Measurements from ENCODE around the gene BCL2L2. TPM values are rescaled to one million over a fixed set of nuclear protein-coding genes. Genes with fewer than 3 reads are reported as not detected.
"Not testable (repeated sequence)": the region's sequence is repeated elsewhere in the genome, so short reads cannot be mapped to it uniquely, and the experiment has no call there.

The BCL2L2 gene
- total RNA-seq, 1 donor from 2014 or later: 4.1 TPM

DNA sequence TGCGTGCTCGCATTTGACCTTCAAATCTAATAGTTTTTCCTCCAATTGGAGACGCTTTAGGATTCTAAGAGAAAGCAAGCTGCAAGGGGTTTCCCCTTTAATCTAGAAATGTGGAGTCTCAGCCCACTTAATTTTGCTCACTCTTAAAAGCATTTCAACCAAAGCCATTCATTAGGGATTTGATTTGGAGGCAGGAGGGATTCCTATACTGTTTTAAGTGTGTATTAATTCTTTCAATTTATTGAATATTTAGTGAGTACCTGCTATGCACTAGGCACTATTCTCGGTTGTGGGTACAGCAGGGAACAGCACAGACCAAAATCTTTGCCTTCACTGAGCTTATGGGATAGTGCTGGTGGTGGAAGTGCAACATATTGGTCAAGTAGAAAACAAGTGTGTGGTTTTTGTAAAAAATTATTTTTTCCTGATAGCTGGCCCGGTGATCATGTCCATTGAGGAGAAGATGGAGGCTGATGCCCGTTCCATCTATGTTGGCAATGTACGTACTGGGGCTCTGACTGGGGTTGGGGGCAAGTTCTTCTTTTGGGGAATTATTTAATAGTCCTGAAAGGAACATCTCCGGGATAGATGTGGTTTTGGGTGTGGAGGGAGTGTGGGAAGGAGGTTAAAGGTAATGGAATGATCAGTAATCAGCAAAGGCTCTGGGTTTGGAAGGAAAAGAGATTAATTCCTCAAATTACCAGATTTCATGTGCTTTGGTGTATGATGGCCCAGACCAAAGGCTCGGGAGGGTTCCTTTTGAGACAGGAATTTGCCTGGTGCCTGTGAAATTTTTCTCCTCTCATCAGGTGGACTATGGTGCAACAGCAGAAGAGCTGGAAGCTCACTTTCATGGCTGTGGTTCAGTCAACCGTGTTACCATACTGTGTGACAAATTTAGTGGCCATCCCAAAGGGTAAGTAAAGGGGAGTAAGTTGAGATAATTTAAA lies 16.2 kb downstream of the BCL2L2 start:
- Mint-ChIP-seq H3K36me3 (ENCODE audit: low read depth) (peaks cover 43% of the 10 kb centered on the region), H3K27ac (peak overlapping the region; percentile 96), H3K9me3 (peaks cover 5% of the 10 kb centered on the region), H3K4me3 (peak overlapping the region; percentile 97), H3K4me1 (ENCODE audit: low read depth) (peaks cover 30% of the 10 kb centered on the region), H3K27me3 (ENCODE audit: insufficient read depth) (no peaks in the 10 kb centered on the region)
- intact Hi-C loops (cut with micrococcal nuclease): loop anchor here (1.0 to 10.0 kb wide), 5 partner anchors 58 to 1112 kb away; partner anchors contain the start of genes DCAF11, EMC9, NRL and OXA1L
- DNase-seq (ENCODE audit: low spot score): no peak

DNA sequence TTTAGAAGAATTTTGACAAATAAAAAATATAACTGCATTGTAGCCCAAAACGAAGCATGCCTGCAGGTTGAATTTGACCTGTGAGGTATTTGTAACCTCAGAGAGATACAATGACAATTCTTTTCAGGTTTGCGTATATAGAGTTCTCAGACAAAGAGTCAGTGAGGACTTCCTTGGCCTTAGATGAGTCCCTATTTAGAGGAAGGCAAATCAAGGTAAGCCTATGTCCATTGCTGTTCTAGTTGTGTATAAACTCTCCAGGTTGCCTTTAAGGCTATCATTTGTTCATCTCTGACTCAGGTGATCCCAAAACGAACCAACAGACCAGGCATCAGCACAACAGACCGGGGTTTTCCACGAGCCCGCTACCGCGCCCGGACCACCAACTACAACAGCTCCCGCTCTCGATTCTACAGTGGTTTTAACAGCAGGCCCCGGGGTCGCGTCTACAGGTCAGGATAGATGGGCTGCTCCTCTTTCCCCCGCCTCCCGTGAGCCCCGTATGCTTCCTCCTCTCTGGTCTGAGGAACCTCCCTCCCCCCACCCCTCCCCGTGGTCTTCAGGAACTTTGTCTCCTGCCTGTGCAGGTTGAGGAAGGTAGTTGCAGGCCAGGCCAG lies 17.3 kb downstream of the BCL2L2 start:
- H3K27ac Mint-ChIP-seq: no peak overlapping the region
- no peak overlapping the region for H3K4me3 Mint-ChIP-seq
- intact Hi-C loops (cut with micrococcal nuclease): loop anchor here (10.0 kb wide), 4 partner anchors 559 to 1111 kb away; partner anchors contain the start of genes DCAF11, EMC9, NRL and OXA1L
- H3K9me3 Mint-ChIP-seq: peaks cover 5% of the 10 kb centered on the region
- DNase-seq (ENCODE audit: low spot score): no peak
- H3K4me1 Mint-ChIP-seq (ENCODE audit: low read depth): peaks cover 30% of the 10 kb centered on the region
- H3K27me3 Mint-ChIP-seq (ENCODE audit: insufficient read depth): no peaks in the 10 kb centered on the region
- peaks cover 43% of the 10 kb centered on the region for H3K36me3 Mint-ChIP-seq (ENCODE audit: low read depth)

DNA sequence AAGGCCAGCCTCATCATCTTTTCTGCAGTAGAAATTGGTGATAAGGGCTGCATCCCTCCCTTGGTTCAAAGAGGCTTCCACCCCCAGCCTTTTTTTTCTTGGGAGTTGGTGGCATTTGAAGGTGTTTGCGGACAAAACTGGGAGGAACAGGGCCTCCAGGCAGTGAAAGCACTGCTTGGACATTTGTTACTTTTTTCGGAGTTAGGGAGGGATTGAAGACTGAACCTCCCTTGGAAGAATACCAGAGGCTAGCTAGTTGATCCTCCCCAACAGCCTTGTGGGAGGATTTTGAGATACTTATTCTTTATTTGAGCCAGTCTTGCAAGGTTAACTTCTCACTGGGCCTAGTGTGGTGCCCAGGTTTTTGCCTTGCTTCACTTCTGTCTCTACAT lies 17.8 kb downstream of the BCL2L2 start:
- peaks cover 5% of the 10 kb centered on the region for H3K9me3 Mint-ChIP-seq
- H3K4me1 Mint-ChIP-seq (ENCODE audit: low read depth): peaks cover 29% of the 10 kb centered on the region
- no peak overlapping the region for H3K27ac Mint-ChIP-seq
- intact Hi-C loops (cut with micrococcal nuclease): loop anchor here (10.0 kb wide), 4 partner anchors 560 to 1110 kb away; partner anchors contain the start of genes DCAF11, EMC9, NRL and OXA1L
- no peaks in the 10 kb centered on the region for H3K27me3 Mint-ChIP-seq (ENCODE audit: insufficient read depth)
- H3K36me3 Mint-ChIP-seq (ENCODE audit: low read depth): peaks cover 43% of the 10 kb centered on the region
- no peak for DNase-seq (ENCODE audit: low spot score)
- H3K4me3 Mint-ChIP-seq: no peak overlapping the region

DNA sequence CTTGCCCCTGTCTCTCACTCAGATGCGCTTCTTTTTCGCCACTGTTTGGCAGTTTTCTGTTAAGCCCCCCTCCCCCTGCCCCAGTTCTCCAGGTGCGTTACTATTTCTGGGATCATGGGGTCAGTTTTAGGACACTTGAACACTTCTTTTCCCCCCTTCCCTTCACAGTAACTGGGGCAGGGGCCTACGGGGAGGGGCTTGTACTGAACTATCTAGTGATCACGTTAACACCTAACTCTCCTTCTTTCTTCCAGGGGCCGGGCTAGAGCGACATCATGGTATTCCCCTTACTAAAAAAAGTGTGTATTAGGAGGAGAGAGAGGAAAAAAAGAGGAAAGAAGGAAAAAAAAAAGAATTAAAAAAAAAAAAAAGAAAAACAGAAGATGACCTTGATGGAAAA lies 18.4 kb downstream of the BCL2L2 start:
- intact Hi-C loops (cut with micrococcal nuclease): loop anchor here (10.0 kb wide), 4 partner anchors 560 to 1110 kb away; partner anchors contain the start of genes DCAF11, EMC9, NRL and OXA1L
- no peaks in the 10 kb centered on the region for H3K9me3 Mint-ChIP-seq
- no peak for DNase-seq (ENCODE audit: low spot score)
- H3K27me3 Mint-ChIP-seq (ENCODE audit: insufficient read depth): no peaks in the 10 kb centered on the region
- no peak overlapping the region for H3K27ac Mint-ChIP-seq
- peaks cover 24% of the 10 kb centered on the region for H3K4me1 Mint-ChIP-seq (ENCODE audit: low read depth)
- H3K36me3 Mint-ChIP-seq (ENCODE audit: low read depth): peaks cover 38% of the 10 kb centered on the region
- H3K4me3 Mint-ChIP-seq: no peak overlapping the region

DNA sequence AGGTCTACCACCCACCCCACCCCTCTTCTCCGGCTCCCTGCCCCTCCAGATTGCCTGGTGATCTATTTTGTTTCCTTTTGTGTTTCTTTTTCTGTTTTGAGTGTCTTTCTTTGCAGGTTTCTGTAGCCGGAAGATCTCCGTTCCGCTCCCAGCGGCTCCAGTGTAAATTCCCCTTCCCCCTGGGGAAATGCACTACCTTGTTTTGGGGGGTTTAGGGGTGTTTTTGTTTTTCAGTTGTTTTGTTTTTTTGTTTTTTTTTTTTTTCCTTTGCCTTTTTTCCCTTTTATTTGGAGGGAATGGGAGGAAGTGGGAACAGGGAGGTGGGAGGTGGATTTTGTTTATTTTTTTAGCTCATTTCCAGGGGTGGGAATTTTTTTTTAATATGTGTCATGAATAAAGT lies 19.1 kb downstream of the BCL2L2 start:
- DNase-seq (ENCODE audit: low spot score); H3K9me3 Mint-ChIP-seq; H3K4me3 Mint-ChIP-seq; H3K27me3 Mint-ChIP-seq (ENCODE audit: insufficient read depth); H3K27ac Mint-ChIP-seq: not testable (repeated sequence)
- intact Hi-C loops (cut with micrococcal nuclease): loop anchor here (10.0 kb wide), 4 partner anchors 561 to 1109 kb away; partner anchors contain the start of genes DCAF11, EMC9, NRL and OXA1L
- Mint-ChIP-seq H3K4me1 (ENCODE audit: low read depth) (peaks cover 16% of the 10 kb centered on the region), H3K36me3 (ENCODE audit: low read depth) (peaks cover 37% of the 10 kb centered on the region)

DNA sequence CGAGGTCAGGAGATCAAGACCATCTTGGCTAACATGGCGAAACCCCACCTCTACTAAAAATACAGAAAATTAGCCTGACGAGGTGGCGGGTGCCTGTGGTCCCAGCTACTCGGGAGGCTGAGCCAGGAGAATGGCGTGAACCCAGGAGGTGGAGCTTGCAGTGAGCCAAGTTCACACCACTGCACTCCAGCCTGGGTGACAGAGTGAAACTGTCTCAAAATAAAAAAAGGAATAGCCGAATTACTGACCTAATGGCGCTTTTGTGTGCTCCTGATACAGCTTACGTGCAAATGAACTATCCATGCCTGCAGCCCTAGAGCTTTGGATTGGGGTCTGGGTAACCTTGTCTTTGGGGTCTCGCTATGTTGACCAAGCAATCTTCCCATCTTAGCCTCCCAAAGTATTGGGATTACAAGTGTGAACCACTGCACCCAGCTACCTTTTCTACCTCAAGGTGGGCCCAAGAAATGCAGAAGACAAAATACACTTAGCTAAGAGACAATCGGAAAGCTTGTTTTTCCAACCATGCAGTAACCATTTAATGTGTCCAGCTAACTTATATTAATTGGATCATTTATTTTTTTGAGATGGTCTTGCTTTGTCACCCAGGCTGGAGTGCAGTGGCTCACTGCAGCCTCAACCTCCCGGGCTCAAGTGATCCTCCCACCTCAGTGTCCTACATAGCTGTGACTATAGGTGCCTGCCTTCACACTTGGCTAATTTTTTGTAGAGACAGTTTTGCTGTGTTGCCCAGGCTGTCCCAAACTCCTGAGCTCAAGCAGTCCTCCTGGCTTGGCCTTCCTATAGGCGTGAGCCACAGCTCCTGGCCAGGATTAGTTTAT lies 20.1 kb downstream of the BCL2L2 start:
- H3K9me3 Mint-ChIP-seq: no peaks in the 10 kb centered on the region
- intact Hi-C loops (cut with micrococcal nuclease): loop anchor here (10.0 kb wide), 4 partner anchors 562 to 1108 kb away; partner anchors contain the start of genes DCAF11, EMC9, NRL and OXA1L
- no peak overlapping the region for H3K27ac Mint-ChIP-seq
- no peak for DNase-seq (ENCODE audit: low spot score)
- H3K27me3 Mint-ChIP-seq (ENCODE audit: insufficient read depth): no peaks in the 10 kb centered on the region
- H3K36me3 Mint-ChIP-seq (ENCODE audit: low read depth): peaks cover 37% of the 10 kb centered on the region
- peaks cover 14% of the 10 kb centered on the region for H3K4me1 Mint-ChIP-seq (ENCODE audit: low read depth)
- no peak overlapping the region for H3K4me3 Mint-ChIP-seq

DNA sequence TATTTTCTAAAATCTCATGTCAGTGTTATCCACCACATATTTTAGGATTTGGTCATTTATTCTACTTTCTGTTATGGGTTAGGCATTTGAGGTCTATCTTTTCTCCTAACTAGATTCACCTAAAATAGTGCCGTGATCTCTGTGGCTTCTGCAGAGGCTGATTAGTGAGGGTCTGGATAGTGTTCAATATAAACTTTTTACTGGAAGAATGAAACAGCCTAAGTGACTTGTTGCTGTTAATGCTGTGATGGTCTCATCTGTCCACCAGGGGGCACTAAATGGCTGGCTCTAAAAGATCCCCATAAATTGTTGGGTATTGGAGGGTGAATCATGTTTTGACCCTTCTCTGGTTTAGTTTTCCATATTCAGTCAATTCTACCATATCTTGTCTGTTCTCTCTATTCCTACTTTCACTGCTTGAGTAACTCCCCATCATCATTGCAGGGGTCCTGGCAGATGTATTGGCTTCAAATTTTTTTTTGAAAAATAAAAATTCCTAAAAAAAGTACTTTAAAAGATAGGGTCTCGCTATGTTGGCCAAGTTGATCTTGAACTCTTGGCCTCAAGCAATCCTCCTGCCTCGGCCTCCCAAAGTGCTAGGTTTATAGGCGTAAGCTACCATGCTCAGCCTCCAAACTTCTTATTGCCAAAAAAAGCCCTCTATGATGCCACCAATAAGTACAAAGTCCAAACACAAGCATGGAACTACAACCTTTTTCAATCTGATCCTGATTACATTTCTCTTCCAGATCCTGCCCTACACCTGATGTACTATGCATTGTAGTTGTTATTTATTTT lies 21.5 kb downstream of the BCL2L2 start:
- no peaks in the 10 kb centered on the region for H3K9me3 Mint-ChIP-seq
- H3K36me3 Mint-ChIP-seq (ENCODE audit: low read depth): peaks cover 25% of the 10 kb centered on the region
- peak; percentile 47 for DNase-seq (ENCODE audit: low spot score)
- intact Hi-C loops (cut with micrococcal nuclease): loop anchor here (1.0 to 10.0 kb wide), 8 partner anchors 25 to 1107 kb away; partner anchors contain the start of genes DCAF11, EMC9, NGDN and NRL
- H3K4me1 Mint-ChIP-seq (ENCODE audit: low read depth): peaks cover 4% of the 10 kb centered on the region
- no peak overlapping the region for H3K27ac Mint-ChIP-seq
- no peak overlapping the region for H3K4me3 Mint-ChIP-seq
- peaks cover under 1% of the 10 kb centered on the region for H3K27me3 Mint-ChIP-seq (ENCODE audit: insufficient read depth)

DNA sequence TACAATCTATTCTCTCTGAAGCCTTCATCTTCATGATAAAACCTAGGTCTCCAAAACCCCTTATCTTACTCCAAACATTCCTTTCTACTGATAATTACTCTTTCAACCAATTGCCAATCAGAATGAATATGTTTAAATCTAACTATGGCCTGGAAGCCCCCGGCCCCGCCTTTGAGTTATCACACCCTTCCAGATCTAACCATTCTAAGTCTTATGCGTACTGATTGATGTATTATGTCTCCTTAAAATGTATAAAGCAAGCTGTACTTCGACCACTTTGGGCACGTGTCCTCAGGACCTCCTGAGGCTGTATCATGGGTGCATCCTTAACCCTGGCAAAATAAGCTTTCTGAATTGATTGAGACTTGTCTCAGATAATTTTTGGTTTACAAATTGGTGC lies 29.0 kb downstream of the BCL2L2 start:
- H3K4me1 Mint-ChIP-seq (ENCODE audit: low read depth): no peaks in the 10 kb centered on the region

DNA sequence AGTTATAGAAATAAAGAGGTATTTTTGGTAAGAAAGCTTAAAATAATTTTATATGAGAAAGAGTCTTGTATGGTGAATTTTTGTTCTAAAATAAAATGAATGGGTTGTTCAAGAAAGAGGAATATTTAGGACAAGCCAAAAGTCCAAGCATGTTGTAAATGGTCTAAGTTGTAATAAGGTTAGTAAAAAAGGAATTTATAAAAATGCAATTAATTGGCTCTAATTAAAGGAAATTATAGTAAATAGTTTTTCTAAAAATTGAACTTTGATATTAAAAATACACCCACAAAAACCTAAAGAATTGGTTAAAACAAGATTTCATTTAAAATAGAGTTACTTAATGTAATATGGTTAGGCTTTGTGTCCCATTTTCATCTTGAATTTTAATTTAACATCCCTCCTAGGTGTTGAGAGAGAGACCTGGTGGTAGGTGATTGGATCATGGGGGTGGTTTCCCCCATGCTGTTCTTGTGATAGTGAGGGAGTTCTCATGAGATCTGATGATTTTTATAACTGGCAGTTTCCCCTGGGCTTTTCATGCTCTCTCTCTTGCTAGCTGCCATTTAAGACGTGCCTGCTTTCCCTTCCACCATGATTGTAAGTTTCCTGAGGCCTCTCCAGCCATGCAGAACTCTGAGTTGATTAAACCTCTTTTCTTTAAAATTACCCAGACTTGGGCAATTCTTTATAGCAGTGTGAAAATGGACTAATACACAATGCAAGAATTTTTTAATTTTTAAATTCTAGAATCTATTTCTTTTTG lies 33.1 kb downstream of the BCL2L2 start:
- no peak overlapping the region for H3K4me3 Mint-ChIP-seq
- intact Hi-C loops (cut with micrococcal nuclease): no loop called here

More for the DNA sequence above, 29.0 kb downstream of the BCL2L2 start:
- no peak overlapping the region for H3K4me3 Mint-ChIP-seq
- intact Hi-C loops (cut with micrococcal nuclease): no loop called here
- no peaks in the 10 kb centered on the region for H3K36me3 Mint-ChIP-seq (ENCODE audit: low read depth)
- no peaks in the 10 kb centered on the region for H3K9me3 Mint-ChIP-seq
- no peak overlapping the region for H3K27ac Mint-ChIP-seq
- peaks cover 27% of the 10 kb centered on the region for H3K27me3 Mint-ChIP-seq (ENCODE audit: insufficient read depth)
- no peak for DNase-seq (ENCODE audit: low spot score)

DNA sequence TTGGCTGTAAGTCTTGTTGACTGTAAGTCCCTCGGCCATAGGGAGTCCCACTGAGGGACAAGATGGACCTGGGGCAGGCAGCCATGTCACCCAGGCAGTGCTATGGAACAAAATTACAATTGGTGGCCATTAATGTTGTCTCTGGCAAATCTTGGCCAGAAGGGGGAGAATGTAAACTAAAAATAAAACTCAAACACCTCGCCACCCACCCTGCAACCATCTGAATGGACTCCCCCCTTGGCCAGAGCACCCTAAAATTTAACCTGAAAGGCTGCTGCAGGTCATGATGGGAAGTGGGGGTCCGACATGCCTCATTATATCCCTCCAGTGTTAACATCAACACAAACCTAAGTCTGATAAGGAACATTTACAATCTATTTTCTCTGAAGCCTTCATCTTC lies 37.8 kb downstream of the BCL2L2 start:
- H3K36me3 Mint-ChIP-seq (ENCODE audit: low read depth): no peaks in the 10 kb centered on the region
- H3K9me3 Mint-ChIP-seq: no peaks in the 10 kb centered on the region
- no peak for DNase-seq (ENCODE audit: low spot score)
- H3K4me1 Mint-ChIP-seq (ENCODE audit: low read depth): no peaks in the 10 kb centered on the region
- intact Hi-C loops (cut with micrococcal nuclease): no loop called here
- H3K4me3 Mint-ChIP-seq: no peak overlapping the region
- peaks cover 21% of the 10 kb centered on the region for H3K27me3 Mint-ChIP-seq (ENCODE audit: insufficient read depth)
- no peak overlapping the region for H3K27ac Mint-ChIP-seq

More for the DNA sequence above, 33.1 kb downstream of the BCL2L2 start:
- Mint-ChIP-seq H3K27ac (no peak overlapping the region), H3K36me3 (ENCODE audit: low read depth) (no peaks in the 10 kb centered on the region), H3K27me3 (ENCODE audit: insufficient read depth) (peaks cover 36% of the 10 kb centered on the region), H3K9me3 (no peaks in the 10 kb centered on the region), H3K4me1 (ENCODE audit: low read depth) (no peaks in the 10 kb centered on the region)
- no peak for DNase-seq (ENCODE audit: low spot score)

DNA sequence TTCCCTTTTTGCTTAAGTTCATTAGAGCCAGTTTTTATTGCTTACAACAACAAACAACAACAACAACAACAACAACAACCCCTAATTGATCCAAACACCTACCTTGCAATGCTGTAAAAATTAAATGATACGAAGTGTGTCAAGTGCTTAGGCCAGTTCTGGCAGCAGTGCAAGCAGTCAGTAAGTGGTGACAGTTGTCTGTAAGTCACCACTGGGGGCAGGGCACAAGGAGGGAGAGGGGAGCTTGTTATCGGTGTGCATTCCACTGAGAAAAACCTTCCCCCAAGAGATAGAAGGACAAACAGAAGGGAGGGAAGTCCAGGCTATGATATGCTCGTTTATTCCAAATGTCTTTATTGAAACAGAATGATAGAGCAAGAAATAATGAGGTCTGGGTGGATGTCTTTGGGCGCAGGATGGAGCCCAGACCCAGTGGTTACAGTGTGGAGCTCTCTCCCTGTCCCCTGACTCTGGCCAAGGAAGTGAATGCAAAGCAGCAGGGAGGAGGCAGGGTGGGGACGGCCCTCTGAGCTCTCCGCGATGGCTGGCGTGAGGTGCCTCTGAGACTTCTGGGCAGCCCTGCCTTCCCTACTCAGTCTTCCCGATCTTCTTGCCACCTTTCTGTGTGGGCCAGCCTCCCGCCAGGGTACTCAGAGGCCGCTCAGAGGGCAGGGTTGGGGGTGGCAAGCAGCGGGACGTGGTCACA lies 39.5 kb downstream of the BCL2L2 start:
- no peak for DNase-seq (ENCODE audit: low spot score)
- no peaks in the 10 kb centered on the region for H3K9me3 Mint-ChIP-seq
- H3K4me1 Mint-ChIP-seq (ENCODE audit: low read depth): no peaks in the 10 kb centered on the region
- no peak overlapping the region for H3K27ac Mint-ChIP-seq
- H3K36me3 Mint-ChIP-seq (ENCODE audit: low read depth): no peaks in the 10 kb centered on the region
- peaks cover 25% of the 10 kb centered on the region for H3K27me3 Mint-ChIP-seq (ENCODE audit: insufficient read depth)
- intact Hi-C loops (cut with micrococcal nuclease): no loop called here
- H3K4me3 Mint-ChIP-seq: no peak overlapping the region
